Astrocyte of the cerebellum (primary cell): ENCODE results near the gene PRF1.
A peak's percentile ranks its signal among the peaks of the same experiment; 100 is the strongest.

Experiments used
- DNase-seq: peaks from one replicate; pipeline ENCODE4 v3.0.0-alpha.2; 2011; ENCODE audit warnings: low read depth
- H3K4me3 ChIP-seq: 2 replicates; pipeline ENCODE4 v1.5.1; 2011; ENCODE audit warnings: mild to moderate bottlenecking, low read depth, low read length, moderate library complexity
- in situ Hi-C: cut with HindIII; loops from 2 replicates; pipeline ENCODE4 v1.10.0; 2017; ENCODE audit warnings: low sequenced_read_pairs
- TF ChIP-seq, protein P1 (sequence below): IDR thresholded peaks from 2 replicates; pipeline ENCODE4 v1.5.1; 2012; ENCODE audit warnings: low read length, low read depth, moderate library complexity, mild to moderate bottlenecking; ENCODE audit errors: missing control alignments

The PRF1 gene

DNA sequence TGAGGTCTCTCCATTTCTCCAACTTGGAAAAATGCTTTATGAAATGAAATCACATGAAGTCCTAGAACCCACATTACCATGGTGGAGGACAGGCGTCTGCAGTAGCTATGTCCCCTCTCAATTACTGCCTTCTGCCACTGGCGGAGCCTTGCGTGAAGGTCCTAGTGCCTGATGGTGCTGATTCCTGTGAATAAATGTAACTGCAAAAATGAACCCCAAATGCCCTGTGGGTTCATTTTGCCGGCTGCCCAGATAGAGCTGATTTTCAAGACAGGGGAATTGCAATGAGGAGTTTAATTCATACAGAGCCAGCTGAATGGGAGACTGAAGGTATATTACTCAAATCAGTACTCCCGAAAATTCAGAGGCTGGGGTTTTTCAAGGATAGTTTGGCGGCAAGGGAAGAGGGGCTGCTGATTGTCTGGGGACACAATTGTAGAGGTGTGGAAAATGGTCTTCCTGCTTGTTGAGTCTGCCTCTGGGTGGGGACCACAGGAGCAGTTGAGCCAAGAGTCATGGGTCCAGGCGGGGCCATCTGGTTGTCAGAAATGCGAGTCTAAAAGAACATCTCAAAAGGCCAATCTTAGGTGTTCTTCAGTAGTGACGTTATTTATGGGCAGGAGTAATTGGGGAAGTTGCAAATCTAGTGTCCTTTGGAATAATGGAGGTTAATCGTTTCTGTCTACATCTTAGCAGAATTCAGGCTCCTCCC, 13.5 kb downstream of the PRF1 start:
- no peak for DNase-seq
- TF ChIP-seq, protein P1, sequence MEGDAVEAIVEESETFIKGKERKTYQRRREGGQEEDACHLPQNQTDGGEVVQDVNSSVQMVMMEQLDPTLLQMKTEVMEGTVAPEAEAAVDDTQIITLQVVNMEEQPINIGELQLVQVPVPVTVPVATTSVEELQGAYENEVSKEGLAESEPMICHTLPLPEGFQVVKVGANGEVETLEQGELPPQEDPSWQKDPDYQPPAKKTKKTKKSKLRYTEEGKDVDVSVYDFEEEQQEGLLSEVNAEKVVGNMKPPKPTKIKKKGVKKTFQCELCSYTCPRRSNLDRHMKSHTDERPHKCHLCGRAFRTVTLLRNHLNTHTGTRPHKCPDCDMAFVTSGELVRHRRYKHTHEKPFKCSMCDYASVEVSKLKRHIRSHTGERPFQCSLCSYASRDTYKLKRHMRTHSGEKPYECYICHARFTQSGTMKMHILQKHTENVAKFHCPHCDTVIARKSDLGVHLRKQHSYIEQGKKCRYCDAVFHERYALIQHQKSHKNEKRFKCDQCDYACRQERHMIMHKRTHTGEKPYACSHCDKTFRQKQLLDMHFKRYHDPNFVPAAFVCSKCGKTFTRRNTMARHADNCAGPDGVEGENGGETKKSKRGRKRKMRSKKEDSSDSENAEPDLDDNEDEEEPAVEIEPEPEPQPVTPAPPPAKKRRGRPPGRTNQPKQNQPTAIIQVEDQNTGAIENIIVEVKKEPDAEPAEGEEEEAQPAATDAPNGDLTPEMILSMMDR: no peak
- in situ Hi-C loops: no loop called here
- H3K4me3 ChIP-seq: no peak overlapping the region

DNA sequence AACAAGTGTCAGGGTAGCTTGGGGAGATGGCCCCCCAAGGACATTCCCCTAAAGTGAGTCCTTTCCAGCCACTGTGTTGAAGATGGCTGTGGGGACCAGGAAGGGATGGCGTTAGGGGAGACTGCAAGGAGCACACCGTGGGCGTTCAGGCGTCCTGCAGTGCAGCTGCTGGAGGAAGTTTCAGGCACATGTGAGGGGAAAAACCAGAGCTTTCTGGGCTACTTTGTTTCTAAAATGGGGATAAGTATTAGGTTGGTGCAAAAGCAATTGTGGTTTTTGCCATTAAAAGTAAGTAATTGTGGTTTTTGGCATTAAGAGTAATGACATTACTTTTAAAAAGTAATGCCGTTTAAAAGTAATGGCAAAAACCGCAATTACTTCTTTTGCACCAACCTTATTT, 14.3 kb downstream of the PRF1 start:
- TF ChIP-seq, protein P1: no peak
- no peak overlapping the region for H3K4me3 ChIP-seq
- in situ Hi-C loops: no loop called here
- DNase-seq: no peak

GRCh38 chr10:70587045-70587658, 15.4 kb downstream of the PRF1 start:
- DNase-seq: no peak
- H3K4me3 ChIP-seq: no peak overlapping the region
- TF ChIP-seq, protein P1: no peak
- in situ Hi-C loops: no loop called here

DNA sequence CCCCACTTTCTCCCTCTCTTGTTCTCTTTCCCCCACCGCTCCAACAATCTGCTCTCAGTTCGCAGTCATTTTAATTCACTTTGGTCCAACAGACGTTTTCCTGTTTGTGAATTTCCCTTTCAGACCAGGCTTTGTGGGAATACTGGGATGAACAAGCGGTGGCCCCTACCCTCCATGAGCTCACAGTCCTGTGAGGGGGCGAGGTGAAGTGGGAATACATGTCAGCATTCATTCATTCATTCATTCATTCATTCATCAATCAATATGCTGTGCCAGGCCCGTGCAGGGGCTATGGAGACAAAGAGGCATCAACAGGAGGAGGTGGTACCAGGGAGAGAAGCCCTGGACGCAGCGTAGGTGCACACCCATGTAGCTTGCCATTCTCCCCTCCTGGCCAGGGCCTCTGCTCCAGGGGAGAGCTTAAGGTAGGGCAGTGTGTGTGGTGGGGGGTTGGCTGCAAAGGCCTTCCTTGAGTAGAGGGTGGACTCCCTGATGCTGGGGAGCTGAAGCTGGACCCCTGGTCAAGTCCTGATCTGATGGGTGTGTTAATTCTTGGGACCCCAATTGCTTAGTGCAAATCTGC, 16.1 kb downstream of the PRF1 start:
- DNase-seq: no peak
- no peak overlapping the region for H3K4me3 ChIP-seq
- TF ChIP-seq, protein P1: no peak
- in situ Hi-C loops: no loop called here

- TF ChIP-seq, protein P1: no peak
- H3K4me3 ChIP-seq: no peak overlapping the region
- in situ Hi-C loops: no loop called here
- DNase-seq: no peak
Observed at GRCh38 chr10:70585578-70586169, 16.9 kb downstream of the PRF1 start.

- in situ Hi-C loops: no loop called here
- peak; percentile 46 for DNase-seq
- TF ChIP-seq, protein P1: no peak
- H3K4me3 ChIP-seq: no peak overlapping the region
Observed at GRCh38 chr10:70584909-70585544, 17.5 kb downstream of the PRF1 start.
